ENCODE measurements around the gene SIGLEC1.

SIGLEC1 gene

DNA sequence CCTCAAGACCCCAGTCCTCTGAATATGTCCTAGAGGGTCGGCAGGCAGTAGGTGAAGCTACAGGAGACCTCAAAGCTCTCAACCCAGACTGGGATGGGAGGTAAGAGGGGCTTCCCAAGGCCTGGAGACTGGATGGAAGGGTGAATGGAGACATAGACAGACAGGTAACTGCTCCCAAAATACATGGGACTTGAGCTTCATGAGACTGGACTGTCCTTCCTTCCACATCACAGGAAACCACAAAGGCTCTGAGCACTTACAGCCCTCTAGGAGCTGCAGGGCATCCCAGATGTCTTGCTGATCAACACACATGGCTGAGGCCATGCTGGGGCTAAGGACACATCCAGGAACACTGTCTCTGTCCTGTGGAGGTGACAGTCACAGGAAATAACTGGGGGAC, 31.6 kb upstream of the SIGLEC1 start:
- DNase-seq: no peak

DNA sequence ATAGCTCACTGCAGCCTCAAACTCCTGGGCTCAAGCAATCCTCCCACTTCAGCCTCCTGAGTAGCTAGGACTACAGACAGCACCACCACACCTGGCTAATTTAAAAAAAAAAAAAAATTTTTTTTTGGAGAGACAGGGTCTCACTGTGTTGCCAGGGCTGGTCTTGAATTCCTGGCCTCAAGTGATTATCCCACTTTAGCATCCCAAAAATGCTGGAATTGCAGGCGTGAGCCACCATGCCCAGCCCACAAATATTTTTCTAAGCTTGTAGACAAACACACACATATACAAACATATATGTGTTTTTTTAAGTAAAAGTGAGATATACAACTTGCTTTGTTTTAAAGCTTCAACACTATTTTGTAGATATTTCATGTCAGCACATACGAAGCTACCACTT, 30.9 kb upstream of the SIGLEC1 start:
- no peak for DNase-seq

DNA sequence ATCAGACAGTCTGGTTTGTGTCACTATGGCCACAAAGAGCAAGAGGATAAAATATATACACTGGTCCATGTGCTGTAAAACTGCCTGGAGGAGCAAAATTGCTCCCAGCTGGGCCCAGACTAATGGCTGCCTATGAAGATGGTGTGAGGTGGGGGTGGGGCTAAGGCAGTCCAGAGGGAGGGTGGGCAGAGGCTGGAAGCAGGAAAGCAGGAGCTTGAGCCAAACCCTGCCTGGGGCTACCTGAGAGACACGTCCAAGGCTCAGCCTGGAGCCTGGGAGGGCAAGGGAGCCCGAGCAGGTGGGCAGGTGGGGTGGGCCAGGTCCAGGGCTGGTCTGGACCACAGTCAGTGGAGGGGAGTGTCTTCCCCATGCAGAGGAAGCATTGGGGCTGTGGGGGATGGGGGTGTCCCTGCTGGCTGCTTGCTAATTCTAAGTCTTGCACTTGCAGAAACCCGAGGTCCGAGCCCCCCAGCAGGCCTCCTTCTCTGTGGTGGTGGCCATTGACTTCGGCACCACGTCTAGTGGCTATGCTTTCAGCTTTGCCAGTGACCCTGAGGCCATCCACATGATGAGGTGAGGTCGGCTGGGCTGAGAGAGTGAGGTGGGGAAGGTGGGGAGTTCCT, 29.5 kb upstream of the SIGLEC1 start:
- DNase-seq: peak in 1 of 3 experiments; percentile 30

DNA sequence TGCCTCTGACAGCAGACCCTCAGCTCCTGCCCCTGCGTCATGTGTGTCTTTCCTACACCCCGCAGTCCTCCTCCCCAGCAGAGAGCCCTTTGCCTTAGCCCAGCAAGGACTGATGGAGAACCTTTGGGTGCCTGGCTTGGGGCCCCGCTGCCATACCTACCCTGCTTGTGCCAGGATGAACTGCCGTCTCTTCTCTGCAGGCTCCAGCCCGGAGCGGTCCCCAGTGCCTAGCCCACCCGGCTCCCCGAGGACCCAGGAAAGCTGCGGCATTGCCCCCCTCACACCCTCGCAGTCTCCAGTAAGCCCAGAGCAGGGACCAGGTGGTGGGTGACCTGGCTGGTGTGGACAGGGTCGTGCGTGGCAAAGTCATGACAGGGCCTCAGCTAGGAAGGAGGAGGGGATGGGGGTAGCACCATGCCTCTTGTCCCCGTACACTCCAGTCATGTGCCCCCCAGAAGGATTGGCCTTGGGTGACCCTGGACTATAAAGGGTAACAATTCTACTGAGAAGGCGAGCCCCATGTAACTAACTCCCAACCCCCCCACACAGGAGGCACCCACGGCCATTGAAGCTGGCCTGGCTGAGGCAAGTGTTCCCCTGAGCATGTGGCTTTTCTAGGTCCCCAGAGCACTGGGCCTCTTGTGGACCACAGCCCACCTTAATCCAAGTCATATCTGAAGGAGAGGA, 28.4 kb upstream of the SIGLEC1 start:
- DNase-seq: no peak

DNA sequence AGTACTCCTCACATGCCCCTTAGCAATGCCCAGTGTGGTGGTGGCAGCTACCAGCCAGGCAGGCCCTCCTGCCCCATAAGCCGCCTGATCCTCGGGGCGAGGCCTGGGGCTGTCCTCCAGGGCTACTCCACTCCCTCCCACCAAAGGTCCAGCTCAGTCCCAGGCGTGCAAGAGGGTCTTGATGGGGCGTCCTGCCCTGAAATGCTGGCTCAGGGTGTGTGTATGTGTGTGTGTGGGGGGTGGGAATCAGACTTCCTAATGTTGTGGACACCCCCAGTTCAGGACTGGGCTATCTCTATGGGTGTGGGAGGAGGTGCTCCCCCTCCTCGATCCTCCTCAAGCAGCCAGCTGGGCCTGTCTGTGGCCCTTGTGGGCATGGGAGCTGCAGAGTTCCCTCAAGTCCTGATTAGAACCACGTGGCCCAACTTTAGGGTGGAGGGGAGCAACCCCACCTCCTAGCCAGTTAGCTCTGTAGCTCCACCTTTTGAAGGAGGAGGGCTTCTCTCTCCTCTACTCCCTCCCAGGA, 27.6 kb upstream of the SIGLEC1 start:
- DNase-seq: no peak

DNA sequence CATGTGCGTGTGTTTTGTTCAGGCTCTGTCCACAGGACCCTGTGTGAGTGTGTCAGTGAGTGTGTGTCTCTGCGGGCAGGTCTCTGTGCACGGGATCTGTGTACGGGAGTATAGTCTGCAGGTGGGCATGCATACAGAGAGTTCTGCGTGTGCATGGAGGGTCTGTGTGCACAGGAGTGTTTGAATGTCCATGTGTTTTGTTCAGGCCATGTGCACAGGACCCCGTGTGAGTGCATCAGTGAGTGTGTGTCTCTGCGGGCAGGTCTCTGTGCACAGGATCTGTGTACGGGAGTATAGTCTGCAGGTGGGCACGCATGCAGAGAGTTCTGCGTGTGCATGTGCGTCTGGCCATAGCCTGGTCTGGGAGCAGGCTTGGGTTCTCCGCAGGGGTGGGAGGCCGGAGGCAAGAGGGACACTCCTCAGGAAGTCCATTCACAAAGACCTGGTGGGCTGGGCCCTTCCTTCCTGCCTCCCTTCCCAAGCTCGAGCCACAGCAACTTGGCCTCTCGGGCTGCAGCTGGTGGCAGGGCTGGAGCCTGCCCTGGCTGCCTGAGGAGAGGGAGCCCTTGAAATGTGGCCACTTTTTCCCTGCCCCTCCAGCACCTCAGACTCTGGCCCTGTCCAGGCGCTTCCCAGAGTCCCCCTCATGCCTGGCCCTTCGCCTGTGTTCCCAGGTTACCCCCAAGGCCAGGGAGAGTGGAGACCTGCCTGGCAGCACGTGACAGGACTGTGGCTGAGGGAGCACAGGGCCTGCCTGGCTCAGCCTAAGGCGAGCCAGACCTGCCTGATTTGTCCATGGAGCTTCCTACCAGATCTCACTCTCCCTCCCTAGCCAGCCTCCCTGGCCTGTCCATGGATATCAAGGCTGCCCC, 26.9 kb upstream of the SIGLEC1 start:
- DNase-seq: peak in 1 of 3 experiments; percentile 32

DNA sequence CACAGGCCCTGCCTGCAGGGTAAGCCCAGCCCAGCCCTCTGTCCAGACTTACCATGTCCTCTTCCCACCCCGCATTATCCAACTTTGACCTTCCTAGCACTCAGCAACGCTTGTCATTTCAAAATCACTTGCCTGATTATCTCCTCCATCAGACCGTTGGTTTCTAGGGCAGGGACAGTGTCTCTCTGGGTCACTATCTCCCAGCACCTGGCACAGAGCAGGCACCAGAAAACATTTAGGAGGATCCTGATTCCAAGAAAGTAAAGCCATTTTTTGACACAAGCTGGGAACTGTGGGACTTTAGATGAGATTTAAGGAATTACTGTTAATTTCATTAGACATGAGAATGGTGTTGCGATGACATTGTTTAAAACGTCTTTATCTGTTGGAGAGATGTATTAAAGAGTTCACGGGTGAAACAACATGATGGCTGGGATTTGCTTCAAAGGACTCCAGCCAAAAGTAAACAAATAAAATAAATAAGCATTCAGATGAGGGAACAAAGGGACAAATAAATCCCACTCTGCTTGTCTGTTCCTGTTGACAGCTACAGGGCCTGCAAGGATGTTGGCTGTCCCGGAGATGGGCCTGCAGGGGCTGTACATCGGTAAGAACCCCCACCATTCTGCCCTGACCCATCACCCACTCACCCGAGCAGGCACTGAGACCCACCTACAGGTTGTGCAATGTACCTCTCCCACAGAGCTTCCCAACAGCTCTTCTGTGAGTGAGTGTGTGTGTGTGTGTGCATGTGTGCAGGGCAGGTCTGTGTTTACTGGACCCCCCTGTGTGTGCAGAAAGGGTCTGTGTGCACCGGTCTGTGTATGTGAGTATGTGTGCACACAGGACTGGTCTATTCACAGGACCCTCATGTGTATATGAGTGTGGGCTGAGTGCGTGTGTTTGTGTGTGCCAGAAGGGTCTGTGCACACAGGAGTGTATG, 26.0 kb upstream of the SIGLEC1 start:
- DNase-seq: peak in 2 of 3 experiments; percentile 13 to 50

DNA sequence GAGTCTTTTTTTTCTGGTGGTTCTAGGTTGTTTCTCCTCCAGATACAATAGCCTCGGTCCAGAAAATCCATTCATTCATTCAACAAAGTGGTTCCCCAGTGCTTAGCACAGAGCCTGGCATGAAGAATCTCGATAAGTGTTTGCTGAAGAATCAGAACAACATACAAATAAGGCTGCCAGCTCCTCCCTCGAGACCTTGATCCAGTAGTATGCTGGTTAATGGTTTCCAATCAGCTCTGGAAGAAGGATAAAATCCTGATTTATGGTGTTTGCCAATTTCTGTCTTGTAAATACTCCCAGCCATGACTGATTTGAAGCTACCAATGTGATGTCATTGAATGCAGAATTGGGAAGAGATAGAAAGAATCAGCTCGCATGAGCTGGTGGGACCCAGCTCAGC, 23.4 kb upstream of the SIGLEC1 start:
- DNase-seq: no peak

DNA sequence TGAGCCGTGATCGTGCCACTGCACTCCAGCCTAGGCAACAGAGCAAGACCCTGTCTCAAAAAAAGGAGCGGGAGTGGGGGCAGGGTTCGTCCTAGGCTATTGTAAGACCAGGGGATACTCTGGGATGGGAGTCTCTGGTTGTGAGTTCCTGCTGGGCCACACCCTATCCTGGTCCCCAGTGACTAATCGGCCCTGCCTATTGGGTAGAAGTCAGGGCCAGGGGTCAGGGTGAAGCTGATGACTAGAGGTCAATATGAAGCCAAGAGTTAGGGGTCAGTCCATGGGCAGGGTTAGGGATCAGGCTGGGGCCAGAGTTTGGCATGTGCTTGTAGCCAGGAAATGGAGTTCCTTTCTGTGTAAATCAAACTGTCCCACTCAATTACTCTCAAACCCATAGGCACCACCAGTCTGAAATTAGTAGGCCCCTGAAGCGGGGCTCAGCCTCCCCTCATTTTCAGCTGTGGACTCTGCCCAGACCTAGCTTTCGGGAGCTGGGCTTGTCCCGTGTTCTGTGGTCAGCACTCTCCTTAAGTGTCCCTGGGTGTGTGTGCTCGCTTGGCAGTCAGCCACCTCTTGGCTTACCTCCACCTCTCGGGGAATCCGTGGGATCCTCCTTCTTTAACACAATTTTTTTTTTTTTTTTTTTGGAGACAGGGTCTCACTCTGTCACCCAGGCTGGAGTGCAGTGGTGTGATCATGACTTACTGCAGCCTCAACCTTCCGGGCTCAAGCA, 21.9 kb upstream of the SIGLEC1 start:
- DNase-seq: peak in 1 of 3 experiments; percentile 17

DNA sequence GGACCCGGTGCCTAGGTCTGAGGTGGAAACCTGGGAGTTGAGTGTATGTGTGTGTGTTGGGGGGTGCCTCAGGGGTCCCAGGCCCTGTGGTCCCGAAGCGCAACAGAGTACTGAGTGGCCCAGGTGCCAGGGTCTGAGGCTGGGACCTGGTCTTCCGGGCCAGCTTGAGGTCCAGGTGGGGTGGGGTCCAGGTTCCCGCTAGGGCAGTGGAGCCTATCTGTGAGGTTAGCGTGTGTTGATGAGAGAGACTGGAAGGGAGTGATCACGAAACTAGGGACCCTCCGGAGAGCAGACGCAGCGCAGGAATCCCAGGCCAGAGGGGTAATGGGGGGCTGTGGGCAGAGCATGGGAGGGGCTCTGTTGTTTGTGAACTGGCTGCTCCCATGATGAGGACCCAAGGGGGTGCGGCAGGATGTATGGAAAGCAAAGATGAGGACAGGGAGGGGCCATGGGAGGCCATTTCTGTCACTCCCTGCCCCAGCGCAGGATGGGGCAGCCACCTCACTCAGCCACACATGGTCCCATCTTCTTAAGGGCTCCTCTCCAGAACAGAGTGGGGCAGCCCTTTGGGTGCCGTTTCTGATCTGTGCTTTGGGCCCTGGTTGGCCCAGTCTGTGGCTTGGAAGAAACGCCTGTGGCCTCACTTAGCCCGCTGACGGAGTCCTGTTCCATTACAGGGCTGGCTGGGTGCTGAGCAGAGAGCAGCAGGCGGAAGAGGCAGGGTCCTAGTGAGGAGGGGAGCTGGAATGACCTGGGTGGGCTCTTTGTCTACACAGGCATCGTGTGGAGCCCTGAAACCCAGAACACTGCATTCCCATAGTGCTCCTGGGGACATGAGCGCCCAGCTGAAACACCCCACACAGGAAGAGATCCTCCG, 21.0 kb upstream of the SIGLEC1 start:
- no peak for DNase-seq

DNA sequence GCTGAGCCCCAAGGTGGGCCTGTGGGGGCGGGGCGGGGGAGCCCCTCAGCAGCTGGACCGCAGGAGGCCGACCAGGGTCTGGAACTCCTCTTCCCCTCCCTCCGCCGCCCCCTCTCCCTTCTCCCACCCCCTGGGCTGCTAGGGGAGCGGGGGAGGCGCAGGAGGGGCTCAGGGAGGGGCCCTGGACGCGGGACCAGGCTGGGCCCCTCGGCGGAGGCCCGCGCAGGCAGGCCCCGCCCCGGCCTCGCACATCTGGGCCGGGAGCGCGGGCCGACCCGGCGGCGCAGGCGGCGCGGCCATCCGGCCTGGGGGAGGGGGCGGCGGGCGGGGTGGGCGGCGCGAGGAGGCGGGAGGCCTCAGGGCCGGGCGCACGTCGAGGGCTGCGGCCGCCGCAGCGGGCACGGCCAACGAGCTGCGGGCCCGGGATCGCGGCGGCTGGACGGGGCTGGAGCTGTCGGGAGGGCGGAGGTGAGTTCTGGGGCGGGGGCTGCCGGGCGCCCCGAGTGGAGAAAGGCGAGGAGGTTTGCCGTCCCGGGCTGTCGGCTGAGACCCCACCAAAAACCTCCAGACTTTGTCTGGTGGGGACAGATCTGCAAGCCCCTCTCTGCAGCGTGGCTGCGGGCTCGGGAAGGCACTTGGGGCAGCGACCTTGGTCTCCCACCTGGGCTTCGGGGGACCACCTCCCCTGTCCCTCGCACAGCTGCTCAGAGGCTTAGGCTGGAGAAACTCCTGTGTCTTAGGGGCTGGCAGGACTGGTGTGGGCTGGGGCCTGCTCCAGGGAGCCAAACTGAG, 20.1 kb upstream of the SIGLEC1 start, which contains the start of gene HSPA12B:
HSPA12B (plus strand) TSS at position 359 of the 792 bp plus-strand sequence. CDS start 5,990 bp downstream, outside the sequence.
- DNase-seq: no peak

DNA sequence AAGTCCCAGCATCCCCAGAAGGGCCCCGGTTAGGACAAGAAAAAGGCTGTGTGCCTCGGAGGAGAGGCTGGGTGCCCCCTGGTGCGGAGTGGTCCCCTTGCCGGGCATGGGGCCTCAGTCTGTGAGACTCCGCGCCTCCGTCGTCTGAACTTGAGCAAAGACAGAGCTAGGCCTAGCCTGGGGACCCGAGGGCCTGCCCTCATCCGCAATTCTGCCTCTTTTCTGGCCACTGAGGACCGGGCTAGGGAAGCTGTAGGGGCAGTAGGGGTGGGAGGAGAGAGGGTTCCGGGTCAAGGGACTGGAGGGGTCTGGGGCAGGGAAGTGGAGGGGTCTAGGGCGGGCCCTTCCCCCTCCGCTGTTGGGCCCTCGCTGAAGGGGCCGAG, 19.5 kb upstream of the SIGLEC1 start:
- DNase-seq: no peak

DNA sequence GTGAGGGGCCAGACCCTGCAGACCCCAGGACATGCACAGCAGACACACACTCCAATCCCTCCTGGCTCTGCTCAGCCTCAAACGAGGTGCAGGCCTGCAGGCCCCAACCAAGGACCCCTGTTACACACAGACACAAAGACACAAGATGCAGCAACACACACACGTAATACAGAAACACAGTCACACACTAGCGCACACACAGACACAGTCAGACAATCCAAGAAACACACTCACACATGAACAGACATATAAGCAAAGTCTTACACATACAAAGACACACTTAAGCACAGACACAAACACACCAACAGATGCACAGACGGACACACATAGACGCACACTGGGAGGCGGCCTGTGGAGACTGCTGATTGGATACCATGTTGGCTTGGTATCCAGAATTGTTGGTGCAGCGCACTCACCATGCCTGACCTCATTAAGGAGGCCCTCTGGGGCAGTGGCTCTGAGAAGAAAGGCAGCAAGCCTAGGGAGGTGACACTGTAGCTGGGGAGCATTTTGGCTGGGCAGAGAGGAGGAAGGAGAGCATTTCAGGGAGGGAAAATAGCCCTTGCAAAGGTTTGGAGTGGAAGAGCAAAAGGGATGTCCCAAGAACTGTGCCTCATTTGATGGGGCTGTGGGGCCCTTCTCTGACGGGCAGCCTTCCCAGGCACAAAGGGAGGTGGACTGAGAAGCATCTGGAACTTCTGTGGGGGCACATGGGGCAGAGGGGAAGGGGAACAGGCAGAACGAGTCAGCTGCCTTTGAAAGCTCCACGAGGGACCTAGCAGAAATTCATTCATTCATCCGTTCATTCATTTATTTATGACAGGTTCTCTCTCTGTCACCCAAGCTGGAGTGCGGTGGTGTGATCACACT, 18.6 kb upstream of the SIGLEC1 start:
- DNase-seq: no peak

DNA sequence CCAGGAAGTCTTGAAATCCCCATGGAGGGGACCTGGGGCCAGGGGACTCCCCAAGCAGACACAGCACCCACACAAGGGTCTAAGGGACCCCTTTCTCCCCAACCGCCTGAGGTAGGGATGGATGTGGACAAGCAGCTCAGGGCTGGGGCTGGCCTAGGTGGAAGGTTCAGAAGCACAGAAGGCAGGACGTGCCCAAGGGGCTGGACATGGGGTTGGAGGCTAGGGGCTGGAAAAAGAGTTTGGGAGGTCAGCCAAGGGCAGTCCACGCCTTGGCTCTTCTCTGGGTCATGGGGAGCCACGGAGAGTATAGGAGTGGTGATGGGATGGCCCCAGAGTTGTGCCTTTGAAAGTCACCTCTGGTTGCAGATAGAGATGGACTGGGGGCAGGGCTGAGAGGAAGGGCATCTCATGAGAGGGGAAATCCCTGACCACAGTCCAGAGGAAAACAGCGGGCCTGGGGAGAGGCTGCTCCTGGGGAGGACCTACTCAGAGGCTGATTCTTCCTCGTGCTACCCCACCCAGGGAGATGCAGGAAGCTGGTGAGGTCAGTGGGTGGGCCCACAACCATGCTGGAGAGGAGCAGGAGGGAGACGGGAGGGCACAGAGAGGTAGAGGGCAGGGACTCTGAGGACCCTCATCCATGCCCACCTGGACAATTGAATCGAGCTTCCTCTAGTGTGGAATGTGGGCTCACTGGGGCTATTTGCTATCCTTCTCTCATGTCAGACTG, 17.6 kb upstream of the SIGLEC1 start:
- no peak for DNase-seq

DNA sequence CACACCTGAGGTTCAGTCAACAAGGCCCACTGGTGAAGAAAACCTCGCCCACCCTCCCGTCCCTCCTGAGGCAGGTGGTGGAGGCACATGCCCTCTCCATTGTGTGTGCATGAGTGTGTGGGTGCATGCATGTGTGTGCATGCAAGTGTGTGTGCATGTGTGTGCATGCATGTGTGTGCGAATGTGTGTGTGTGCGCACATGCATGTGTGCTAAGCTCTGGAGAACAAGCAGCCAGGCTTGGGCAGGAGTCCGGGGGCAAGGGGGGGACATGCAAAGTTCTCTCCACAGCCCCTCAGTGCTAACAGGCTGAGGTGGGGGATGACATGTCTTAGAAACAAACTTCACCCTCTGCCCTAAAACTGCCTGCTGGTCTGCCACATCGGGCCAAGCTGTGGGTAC, 17.0 kb upstream of the SIGLEC1 start:
- no peak for DNase-seq

DNA sequence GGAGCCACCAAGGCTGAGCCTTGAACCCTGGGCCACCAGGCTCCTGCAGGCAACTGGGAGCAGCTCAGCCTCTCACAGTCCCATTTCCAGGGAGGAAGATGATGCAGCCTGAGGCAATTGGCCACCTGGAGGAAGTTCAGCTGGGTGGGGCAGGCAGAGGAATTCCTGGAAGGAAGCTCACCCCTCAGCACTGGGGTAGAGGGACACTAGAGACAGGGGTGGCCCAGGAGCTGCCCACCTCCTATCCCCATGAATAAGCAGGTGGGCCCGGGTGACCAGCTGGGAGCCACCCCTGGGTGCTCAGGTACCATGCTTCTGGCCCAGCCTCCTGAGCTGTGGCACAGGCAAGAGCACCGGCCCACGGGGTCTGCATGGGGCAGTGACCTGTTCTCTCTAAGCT, 16.5 kb upstream of the SIGLEC1 start:
- DNase-seq: no peak

DNA sequence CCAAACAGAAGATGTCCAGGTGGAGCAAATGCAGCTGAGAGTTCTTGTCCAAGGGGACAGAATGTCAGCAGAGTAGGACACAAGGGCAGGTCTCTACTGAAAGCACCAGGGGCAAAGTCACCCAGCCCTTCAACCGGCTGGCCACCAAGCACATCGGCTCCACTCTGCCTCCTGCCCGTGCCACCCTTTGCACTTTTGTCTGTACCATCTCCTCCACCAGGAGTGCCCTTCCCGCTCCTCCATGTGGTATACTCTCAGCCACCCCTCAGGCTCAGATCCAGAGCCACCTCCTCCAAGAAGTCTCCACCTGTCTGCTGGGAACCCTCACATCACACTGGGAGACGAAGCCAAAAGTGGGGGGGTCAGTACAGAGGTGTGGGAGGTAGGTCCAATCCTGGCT, 16.0 kb upstream of the SIGLEC1 start:
- DNase-seq: no peak

Data from NCI-H1417 (cell line).